Measurements from ENCODE around the gene MECP2.

The MECP2 gene

DNA sequence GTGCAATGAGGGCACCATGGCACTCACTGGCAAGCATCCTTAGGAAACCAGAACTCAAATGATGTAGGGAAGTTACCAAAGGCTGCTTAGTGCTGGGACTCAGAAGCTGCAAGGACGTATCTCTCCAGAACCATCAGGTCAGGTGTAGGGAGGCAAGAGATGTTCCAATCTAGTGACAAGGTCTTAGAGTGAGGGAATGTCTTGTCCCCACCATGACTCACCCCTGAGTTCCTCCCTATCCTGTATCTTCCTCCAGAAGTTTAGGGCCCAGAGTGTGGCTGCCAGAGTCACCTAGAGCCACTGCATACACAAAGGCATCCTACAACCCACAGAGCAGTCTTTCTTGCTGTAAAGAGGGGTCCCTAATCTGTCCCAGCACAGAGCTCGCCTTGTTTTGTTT lies 63.7 kb downstream of the MECP2 start:
- no peak for DNase-seq (ENCODE audit: low read depth, low spot score)

DNA sequence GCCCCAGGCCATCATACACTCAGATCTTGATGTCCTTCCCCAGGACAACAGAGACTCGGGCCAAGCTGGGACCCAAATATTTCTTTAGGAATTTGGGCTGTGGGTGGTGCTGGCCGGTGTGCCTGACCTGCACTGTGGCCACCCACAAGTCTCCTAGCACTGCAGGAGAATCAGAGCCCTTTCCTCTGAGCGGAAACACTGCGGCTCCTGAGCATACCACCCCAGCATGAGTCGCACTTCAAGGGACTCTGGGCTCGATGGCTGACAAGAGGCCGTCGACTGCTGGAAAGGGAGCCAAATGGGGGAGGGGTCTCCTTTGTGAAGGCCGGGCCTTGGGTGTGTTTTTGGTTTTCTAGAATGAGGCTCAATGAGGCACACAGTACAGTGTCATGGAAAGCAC lies 64.9 kb downstream of the MECP2 start:
- DNase-seq (ENCODE audit: low read depth, low spot score) = no peak

DNA sequence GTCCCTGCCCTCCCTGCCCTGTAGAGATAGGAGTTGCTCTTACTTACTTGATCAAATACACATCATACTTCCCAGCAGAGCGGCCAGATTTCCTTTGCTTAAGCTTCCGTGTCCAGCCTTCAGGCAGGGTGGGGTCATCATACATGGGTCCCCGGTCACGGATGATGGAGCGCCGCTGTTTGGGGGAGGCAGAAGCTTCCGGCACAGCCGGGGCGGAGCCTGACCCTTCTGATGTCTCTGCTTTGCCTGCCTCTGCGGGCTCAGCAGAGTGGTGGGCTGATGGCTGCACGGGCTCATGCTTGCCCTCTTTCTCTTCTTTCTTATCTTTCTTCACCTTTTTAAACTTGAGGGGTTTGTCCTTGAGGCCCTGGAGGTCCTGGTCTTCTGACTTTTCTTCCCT lies 65.4 kb downstream of the MECP2 start:
- DNase-seq (ENCODE audit: low read depth, low spot score) = no peak

DNA sequence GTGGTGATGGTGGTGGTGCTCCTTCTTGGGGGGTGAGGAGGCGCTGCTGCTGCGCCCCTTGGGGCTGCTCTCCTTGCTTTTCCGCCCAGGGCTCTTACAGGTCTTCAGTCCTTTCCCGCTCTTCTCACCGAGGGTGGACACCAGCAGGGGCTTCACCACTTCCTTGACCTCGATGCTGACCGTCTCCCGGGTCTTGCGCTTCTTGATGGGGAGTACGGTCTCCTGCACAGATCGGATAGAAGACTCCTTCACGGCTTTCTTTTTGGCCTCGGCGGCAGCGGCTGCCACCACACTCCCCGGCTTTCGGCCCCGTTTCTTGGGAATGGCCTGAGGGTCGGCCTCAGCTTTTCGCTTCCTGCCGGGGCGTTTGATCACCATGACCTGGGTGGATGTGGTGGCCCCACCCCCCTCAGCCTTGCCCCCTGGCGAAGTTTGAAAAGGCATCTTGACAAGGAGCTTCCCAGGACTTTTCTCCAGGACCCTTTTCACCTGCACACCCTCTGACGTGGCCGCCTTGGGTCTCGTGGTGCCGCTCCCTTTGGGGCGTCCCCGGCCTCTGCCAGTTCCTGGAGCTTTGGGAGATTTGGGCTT lies 66.7 kb downstream of the MECP2 start:
- DNase-seq (ENCODE audit: low read depth, low spot score) = no peak

DNA sequence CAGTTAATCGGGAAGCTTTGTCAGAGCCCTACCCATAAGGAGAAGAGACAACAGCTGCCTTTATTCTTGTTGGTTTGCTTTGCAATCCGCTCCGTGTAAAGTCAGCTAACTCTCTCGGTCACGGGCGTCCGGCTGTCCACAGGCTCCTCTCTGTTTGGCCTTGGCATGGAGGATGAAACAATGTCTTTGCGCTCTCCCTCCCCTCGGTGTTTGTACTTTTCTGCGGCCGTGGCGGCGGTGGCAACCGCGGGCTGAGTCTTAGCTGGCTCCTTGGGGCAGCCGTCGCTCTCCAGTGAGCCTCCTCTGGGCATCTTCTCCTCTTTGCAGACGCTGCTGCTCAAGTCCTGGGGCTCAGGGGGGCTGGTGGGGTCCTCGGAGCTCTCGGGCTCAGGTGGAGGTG lies 67.3 kb downstream of the MECP2 start:
- no peak for DNase-seq (ENCODE audit: low read depth, low spot score)

DNA sequence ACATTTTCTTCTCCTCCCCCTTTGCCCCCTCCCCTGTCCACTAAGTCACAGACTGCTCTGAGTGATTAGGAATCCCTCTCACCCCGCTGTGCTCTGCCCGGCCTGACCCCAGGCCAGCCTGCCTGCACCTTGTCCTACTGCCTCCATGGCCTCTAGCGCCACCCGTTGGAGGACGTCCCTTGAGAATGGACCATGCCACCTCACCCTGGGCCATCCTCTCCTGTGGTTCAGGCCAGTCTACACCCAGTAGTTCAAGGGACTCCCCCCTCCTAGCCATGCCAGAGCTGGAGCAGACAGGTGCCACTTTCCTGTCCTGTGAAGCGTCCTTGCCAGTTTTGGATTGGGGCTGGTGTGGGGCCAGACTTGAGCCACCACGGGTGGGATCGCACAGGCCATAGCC lies 68.1 kb downstream of the MECP2 start:
- DNase-seq (ENCODE audit: low read depth, low spot score) = no peak

DNA sequence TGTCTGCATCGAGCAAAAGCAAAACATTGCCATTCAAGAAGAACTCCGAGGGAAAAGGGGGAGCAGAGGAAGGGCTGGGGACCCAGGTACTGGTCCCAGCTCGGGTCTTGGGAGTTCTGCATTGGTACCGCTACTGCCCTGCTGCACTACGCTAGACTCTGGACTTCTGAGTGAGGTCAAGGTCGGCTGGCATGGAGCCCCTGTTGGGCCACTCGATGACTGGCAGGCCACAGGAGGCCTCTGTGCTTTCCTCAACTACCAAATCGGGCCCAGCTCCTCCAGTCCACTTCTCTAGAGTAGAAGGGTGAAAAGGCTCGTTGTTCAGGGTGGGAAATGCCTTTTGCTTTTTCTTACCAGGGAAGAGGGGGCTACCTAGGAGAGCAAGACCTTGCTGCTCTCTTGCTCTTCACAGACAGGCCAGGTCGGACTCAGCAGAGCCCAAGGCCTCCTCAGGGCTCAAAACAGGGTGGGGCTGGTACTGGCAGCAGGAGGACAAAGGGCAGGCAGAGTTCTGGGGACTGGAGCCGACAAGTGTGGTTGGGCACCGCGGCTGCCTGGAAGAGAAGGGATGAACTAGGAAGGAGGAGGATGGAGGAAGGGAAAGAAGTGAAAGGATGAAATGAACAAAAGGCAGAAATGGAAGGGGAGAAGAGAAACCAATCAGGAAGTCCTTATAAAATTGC lies 68.9 kb downstream of the MECP2 start:
- DNase-seq (ENCODE audit: low read depth, low spot score) = no peak

DNA sequence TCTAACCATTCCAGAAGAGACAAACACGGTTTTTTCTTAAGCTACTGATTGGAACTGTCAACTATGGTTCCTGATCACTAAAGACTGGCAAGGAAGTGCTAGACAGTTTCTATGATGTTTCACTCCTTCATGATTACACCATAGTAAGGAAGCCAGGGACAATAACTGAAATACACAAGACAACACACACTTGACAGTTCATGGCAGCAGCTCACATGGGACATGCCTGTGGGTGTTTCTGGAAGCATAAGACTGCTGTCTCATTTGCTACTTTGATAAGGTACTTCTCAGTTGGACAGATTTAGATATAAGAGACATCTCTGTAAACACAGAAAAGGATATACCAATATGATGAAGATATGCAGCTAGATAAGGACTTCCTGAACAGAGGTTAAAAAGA lies 69.5 kb downstream of the MECP2 start:
- DNase-seq (ENCODE audit: low read depth, low spot score) = no peak

DNA sequence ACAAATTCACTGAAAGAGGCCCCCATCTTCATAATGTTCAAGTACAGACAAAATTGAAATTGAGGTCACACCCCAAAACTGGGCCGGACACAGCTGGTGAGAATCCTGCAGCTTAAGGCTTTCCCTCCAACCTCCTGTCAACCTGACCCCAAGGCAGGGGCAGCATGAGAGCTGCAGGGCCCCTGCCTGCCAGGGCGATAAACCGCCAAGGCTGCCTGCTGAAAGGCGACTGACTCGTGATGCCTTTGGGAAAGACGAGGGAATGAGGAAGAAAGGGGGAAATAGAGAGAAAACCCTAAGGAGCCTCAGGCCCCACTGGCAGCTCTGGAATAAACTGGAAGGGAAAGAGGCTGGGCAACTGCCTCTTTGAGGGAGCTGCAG lies 70.5 kb downstream of the MECP2 start:
- no peak for DNase-seq (ENCODE audit: low read depth, low spot score)

DNA sequence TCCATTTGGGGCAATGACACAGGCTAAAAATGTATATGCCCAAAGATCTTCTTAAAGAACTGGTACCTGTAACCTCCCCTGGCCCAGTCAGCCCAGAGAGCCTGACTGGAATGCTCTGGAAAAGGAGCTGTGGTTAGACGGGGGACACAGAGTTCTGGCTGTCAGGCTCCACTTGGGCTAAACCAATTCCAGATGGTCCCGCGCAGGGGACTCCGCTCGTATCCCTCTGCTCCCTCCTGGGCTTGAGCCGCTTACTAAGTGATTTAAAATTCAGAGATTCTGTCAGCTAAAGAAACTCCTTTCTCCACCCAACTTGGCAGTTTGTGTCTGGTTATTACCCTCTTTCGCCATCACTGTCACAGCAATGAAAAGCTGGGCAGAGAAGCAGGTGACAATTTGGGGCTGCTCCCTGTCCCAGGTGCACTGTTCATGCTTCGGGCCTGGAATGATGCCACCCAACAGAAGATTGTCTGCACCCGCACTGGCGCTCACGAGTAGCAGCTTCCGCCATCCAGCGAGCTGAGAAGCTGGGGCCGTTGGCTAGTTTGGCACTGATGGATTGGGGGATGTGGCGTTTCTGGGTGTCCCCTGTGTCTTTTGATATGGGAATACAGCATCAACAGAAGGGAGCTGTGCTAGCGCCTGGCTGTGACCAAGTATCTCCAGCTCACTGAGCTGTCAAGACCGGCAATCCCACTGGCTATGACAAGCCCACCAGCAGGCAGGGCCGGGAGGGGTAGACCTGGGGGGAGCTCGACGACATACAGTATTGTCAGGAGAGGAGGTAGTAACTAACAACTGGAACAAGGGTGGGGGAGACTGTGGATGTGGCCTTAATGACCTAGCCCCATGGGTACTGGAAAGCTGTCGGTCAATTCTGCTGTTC lies 71.1 kb downstream of the MECP2 start:
- DNase-seq (ENCODE audit: low read depth, low spot score) = no peak

DNA sequence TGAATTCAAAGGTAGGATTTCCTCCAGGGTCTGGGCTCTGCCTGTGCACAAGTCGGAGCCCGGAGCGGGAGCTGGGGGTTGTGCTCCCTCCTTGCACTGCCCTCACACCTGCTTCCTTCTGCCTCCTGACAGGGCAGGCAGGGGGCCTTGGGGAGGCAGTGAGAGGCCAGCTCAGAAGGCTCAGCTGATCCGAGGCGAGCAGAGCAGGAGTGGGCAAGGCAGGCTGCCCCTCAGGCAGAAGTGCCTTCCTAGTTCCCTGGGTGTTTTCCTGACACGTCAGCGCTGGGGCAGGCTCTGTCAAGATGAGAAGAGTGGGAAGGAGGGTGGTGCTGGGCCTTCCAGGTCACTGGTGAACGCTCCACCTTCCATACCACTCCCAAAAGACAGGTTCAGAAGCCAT lies 72.3 kb downstream of the MECP2 start:
- DNase-seq (ENCODE audit: low read depth, low spot score) = no peak

DNA sequence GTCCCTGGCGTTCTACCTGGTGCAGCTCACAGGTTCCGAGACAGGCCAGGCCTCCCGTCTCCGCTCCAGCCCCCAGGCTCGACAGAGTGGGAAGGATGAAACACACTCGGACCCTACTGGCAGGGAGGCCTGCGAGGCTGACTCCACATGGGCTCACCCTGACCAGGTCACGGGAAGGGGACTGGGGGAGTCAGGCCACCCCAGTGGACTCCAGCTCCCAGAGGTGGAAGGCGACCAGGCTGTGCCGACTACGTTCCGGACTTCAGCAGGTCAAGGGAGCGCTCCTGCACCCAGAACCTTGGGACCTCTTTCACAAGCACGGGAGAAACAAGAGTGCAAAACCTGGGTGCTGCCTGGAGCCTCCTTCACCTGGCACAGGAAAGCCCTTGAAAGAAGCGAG lies 73.2 kb downstream of the MECP2 start:
- DNase-seq (ENCODE audit: low read depth, low spot score) = no peak

DNA sequence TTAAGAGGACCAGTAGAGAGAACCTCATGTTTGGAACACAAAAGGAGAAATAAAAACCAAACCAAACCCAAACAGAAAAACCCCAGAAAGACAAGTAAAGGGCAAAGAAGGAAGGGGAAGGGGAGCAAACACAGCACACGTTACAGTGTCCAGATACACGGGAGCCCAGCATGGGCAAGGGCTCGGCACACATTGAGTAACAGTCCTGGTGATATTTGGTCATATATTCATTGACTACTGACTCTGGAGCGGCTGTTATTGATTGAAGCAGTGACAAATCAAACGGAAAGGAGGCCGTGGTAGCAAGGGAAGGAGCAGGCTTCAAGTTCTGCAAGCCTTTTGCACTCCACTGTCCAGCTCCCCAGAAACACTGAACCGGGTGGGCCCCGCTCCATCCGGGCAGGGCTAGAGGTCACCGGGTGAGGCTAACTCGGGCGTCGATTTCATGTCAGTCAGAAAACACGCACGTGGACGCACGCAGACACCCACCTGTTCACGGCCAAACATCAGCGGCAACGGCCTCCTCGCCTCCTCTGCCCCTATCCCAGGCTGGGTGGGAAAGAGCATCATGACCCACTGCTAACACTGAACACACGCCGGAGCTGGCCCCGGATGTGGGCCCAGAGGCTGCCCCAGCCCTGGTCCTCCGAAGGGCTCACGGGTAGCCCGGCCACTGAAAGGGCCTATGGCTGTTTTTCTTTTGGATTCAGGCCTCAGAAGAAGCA lies 74.1 kb downstream of the MECP2 start:
- no peak for DNase-seq (ENCODE audit: low read depth, low spot score)

DNA sequence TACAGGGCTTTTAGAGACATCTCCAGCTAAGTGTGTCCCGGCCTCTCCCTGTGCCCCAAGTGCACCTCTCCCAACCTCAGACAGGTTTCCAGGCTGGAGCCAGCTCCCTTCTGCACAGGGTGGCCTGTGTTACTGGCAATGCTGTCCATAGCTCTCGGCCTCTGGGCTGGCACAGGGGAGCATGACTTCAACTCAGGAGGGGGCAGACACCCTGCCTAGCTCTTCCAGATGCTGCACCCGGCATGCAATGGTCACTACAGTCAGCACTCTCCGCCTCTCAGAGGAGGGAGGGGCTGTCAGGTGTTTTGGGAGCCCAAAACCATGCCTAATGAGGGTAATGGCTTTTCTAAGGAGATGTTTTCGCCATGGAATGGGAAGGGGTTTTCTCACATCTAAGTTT lies 75.4 kb downstream of the MECP2 start:
- DNase-seq (ENCODE audit: low read depth, low spot score) = no peak

DNA sequence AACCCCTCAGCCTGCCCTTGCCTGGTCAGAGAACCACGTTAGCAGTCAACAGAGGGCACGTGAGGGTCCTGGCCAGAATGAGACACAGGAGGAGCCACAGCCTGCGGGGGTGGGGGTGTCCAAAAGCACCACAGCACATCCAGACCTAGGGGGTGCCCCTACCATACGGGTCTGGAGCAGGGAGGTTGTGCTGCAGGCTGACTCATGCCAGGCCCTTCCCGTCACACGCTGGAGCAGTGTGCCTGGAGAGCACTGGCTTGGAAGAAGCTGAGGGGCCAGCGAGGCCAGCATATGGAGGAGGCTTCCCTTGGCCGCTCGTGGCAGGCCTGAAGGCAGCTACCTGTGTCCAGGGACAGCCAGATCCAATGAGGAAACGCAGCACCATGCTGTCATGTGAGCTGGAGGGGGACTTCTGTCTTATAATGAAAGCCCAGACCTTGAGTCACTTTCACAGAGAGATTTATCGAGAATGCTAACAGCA lies 76.3 kb downstream of the MECP2 start:
- DNase-seq (ENCODE audit: low read depth, low spot score) = no peak

DNA sequence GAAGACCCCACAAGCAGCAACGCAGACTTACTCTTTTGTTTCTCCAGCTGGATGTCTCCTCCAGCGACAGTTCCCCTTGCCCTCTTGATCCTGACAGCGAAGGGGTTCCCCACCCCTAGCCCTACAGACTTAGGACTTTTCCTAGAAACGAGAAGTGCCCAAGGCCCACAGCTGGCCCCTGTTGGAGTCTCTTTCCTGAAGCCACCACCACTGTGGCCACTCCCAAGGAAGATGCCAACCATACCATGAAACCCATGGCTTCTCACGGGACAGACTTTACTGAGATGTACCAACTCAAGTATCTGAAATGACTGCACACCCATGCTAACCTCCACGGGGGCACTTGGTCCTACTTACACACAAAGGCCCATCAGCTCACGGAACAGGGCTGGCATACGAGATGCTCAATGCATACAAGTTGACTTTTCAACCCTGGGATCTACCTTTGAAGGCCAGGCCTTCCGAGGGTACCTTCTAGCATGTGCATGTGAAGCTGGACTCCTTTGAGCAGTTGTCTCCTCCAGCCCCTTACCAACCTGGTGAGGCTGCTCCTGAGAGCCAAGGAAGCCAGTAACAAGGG lies 76.9 kb downstream of the MECP2 start:
- DNase-seq (ENCODE audit: low read depth, low spot score) = no peak

DNA sequence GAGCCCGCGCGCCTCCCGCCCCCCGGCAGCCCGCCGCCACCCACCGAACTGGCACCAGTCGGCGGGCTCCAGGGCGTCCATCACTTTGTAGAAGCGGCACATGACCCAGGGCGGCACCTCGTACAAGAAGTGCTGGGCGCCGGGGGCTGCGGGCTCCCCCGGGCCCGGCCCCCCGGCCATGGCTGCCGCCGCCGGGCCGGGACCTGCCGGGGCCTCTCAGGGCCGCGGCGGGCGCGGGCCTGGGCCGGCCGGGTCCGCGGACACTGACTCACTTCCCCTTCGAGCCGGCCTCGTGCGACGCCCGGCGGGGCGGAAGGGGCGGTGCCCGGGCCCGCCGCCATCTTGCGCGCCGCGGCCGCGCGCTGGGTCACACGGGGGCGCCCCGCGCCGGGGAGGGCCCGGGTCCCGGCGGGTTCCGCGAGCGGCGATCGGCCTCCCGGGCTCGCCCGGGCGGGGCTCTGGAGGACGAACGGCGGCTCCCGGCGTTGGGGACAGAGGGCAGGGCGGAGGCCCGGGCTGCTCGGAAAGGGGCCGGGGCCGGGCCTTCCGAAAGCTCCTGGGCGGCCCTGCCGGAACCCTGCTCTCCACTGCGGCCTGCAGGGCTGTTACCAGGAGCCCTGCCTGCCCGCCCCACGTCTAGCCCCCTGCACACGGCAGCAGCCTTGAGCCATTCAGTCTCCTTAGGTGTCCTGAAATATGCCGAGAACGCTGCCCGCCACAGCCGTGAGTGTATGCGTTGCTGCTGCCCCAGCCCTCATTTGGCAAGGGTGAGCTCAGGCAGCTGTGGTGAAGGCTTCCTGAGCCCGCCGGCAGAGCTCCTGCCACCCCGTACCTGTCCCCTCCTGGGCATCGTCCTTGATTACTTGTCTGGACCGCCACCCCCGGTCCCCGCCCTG lies 77.6 kb downstream of the MECP2 start, which contains the start of gene IRAK1:
Gene IRAK1 (minus strand): TSS at position 270 of the 896 bp plus-strand sequence. CDS start 90 bp downstream, at position 180.
- DNase-seq (ENCODE audit: low read depth, low spot score) = no peak

DNA sequence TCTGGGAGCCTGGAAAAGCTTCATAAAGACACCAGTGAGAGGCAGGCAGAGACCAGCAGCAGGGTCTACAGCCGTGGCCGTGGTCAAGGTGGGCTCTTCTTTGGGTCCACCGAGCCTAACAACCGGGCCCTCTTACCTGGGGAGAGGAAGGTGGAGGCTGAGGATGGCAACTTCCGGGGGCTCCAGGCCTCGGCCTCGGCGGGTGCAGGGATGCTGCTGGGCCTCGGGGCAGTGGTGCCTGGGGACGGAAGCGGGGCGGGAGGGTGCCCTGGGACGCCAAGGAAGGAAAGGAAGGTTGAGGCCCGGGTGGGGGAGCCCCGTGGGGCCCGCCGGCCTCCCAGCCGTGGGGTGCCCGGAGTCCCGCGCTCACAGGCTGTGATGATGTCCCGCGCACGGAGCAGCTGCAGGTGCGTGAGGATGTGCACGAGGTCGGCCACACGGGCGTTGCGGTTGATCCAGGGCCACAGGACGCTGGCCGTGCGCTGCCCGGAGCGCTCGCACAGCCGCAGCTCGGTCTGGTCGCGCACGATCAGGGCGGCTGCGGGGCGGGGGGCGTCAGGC lies 78.4 kb downstream of the MECP2 start:
- no peak for DNase-seq (ENCODE audit: low read depth, low spot score)

DNA sequence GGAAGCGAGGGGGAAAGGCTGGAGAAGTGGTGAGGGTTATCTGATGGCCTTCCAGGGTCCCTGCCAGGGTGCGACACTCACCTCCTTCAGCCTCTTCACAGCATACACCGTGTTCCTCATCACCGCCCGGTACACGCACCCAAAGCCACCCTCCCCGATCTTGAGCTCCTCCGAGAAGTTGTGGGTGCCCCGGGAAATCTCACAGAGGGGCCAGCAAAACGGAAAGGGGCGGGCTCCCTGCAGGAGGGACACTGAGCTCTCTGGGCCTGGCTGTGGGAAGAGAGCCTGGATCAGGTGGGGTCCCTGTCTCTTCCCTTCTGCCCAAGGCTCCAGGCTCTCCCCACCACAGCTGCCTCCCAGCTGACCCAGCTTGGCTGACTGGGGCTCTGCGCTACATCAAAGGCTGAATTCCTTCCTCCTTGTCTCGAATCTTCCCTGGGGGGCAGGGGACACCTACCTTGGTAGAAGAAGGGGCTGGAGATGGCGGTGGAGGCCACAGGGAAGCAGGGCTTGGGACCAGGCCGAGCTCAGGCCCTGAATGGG lies 78.9 kb downstream of the MECP2 start:
- no peak for DNase-seq (ENCODE audit: low read depth, low spot score)

Measured in brain pericyte (primary cell).